GM12872 (cell line): ENCODE results near the gene PEX5L.
A peak's percentile ranks its signal among the peaks of the same experiment; 100 is the strongest.

Source experiments
- CTCF ChIP-seq: IDR thresholded peaks from 3 replicates; pipeline ENCODE4 v1.5.1; 2011; ENCODE audit warnings: low read depth, mild to moderate bottlenecking, low read length, moderate library complexity; ENCODE audit not compliant: insufficient read depth

The PEX5L gene

DNA sequence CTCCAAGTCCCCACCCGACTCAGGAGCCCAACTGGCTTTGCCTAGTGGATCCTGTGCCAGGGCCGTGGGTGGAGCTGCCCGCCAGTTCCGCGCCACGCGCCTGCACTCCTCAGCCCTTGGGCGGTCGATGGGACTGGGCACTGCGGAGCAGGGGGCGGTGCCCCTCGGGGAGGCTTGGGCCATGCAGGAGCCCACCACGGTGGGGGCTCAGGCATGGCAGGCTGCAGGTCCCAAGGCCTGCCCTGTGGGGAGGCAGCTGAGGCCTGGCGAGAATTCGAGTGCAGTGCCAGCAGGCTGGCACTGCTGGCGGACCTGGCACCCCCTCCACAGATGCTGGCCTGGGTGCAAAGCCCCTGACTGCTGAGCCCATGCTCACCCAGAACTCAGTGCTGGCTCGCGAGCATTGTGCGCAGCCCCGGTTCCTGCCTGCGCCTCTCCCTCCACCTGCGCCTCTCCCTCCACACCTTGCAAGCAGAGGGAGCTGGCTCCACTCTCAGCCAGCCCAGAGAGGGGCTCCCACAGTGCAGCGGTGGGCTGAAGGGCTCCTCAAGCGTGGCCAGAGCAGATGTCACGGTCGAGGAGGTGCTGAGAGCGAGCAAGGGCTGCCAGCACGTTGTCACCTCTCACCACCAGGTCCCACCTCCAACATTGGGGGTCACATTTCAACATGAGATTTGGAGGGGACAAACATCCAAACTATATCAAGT is 261.2 kb downstream of the PEX5L start:
- TF ChIP-seq CTCF: no peak

DNA sequence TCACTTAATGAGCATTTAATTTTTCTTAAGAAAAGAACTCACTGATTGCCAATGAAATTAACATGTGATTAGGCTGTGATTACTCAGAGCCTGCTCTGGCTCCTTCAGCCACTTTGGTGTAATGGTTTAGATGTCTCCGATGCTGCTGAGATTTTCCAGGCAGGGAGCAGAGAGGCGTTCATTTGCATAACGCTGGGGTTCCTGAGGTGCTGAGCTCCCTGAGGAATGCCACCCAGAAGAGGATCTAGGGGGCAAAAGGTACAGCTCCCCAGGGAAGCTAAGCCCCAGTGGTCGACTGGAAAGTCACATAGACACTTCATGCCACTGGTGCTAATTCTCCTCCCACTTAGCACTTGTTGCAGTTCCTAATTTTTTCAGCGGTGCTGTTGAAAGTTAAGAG is 264.4 kb downstream of the PEX5L start:
- TF ChIP-seq CTCF: no peak

- TF ChIP-seq CTCF: no peak
Measured at GRCh38 chr3:179771797-179772196, 264.9 kb downstream of the PEX5L start.

DNA sequence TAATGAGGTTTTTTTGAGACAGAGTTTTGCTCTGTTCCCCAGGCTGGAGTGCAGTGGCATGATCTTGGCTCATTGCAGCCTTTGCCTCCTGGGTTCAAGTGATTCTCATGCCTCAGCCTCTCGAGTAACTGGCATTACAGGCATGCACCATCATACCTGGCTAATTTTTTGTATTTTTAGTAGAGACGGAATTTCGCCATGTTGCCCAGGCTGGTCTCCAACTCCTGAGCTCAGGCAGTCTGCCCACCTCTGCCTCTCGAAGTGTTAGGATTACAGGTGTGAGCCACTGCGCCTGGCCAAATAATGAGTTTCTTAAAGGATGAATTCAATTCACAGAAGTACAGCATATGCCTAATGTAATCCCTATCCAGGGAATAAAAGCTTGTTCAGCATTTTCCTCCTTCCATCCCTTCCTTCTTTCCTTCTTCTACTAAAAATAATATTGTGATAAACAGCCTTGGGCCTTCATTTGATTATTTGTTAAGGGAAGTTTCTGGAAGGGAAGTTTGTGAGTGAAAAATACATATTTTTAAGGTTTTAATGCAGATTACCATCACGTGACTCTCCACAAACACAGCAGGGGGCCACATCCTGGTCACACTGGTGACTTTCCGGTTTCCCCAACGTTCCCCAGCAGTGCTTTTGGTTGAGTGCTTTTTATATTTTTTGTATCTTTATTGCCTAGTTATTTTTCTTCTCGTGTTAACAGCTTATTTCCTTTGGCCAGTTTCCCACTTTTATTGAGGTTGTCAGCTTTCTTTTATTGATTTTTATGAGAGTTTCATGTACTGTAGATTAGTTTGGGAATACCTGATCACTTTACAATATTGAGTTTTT is 267.1 kb downstream of the PEX5L start:
- TF ChIP-seq CTCF: no peak

- TF ChIP-seq CTCF: peak; percentile 35; the same call in 2 of the 3 replicates
Measured at GRCh38 chr3:179768080-179768479, 268.7 kb downstream of the PEX5L start.

- TF ChIP-seq CTCF: no peak
Measured at GRCh38 chr3:179766416-179767133, 270.2 kb downstream of the PEX5L start.

DNA sequence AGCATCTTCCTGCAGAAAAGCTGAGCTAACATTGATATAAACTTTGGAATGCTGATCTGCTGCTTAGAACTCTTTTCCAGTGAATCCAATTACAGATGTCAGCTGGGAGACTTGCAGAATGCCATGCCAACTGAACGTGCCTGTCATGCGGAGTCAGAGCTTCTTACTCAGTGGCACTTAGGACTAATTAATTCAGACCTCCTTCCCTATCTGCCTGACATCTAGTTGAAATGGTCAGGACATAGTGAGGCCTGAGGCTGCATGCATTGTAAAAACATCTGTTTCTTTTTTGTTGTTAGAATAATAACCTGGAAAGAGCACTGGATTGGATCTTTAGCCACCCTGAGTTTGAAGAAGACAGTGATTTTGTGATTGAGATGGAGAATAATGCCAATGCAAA is 271.3 kb downstream of the PEX5L start:
- no peak for TF ChIP-seq CTCF
